ENCODE data around the gene ADAMTS15. TPM values are rescaled to one million over a fixed set of nuclear protein-coding genes. Genes with fewer than 3 reads are reported as not detected.

Gene ADAMTS15
- total RNA-seq, 1 donor from 2014 or later, result 81.6 TPM

DNA sequence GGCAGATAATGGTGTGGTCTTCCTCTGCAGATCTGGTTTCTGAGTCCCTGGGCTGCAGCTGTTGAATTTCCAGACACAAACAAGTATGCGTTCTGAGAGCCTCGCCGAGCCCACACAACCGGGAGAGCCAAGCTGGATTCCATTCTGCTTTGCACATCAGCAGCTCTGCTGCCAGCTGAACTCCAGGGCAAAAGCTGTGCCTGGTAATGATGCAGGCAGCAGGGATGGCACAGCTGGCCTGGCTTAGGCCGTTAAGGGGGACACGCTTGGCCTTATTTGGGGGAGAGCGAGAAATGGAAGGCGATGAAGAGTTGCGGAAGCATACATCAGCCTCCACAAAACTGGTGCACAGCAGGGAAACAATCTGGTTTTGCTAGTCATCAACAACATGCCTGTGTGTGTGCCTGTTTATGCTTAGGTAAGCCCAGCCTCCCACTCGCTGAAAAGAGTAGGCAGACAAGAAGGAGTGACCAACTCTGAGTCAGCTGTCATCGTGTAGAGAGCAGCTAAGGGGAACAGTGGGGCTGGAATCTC lies 45.1 kb upstream of the ADAMTS15 start:
- H3K9me3 Mint-ChIP-seq (ENCODE audit: unreplicated experiment), result no peaks in the 10 kb centered on the region
- H3K27me3 Mint-ChIP-seq (ENCODE audit: unreplicated experiment), result peaks cover 14% of the 10 kb centered on the region
- H3K27ac Mint-ChIP-seq (ENCODE audit: unreplicated experiment), result peak overlapping the region; percentile 65
- H3K4me3 Mint-ChIP-seq (ENCODE audit: unreplicated experiment), result no peak overlapping the region
- no peak for DNase-seq (ENCODE audit: extremely low spot score, unreplicated experiment)
- peaks cover 42% of the 10 kb centered on the region for H3K4me1 Mint-ChIP-seq (ENCODE audit: unreplicated experiment)
- TF ChIP-seq, protein P1, sequence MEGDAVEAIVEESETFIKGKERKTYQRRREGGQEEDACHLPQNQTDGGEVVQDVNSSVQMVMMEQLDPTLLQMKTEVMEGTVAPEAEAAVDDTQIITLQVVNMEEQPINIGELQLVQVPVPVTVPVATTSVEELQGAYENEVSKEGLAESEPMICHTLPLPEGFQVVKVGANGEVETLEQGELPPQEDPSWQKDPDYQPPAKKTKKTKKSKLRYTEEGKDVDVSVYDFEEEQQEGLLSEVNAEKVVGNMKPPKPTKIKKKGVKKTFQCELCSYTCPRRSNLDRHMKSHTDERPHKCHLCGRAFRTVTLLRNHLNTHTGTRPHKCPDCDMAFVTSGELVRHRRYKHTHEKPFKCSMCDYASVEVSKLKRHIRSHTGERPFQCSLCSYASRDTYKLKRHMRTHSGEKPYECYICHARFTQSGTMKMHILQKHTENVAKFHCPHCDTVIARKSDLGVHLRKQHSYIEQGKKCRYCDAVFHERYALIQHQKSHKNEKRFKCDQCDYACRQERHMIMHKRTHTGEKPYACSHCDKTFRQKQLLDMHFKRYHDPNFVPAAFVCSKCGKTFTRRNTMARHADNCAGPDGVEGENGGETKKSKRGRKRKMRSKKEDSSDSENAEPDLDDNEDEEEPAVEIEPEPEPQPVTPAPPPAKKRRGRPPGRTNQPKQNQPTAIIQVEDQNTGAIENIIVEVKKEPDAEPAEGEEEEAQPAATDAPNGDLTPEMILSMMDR (IDR thresholded peaks at IDR 0.05), result no peak
- H3K36me3 Mint-ChIP-seq (ENCODE audit: unreplicated experiment), result no peaks in the 10 kb centered on the region

DNA sequence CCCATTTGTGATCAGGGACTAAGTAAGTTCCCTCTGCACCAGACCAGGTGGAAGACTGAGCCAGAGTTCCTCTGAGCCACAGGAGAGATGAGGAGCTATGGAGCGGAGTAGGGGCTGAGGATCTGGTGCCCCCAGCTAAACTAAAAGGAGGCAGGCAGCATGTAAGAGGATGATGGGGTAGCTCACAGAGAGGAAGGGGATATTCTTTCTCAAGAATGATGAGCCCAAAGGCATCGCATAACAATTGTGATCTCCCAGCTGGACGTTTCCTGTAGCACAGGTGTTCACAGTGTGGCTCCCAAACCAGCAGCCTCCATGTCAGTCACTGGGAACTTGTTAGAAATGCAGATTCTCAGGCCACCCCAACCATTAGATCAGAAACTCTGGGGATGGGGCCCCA lies 44.5 kb upstream of the ADAMTS15 start:
- no peak overlapping the region for H3K4me3 Mint-ChIP-seq (ENCODE audit: unreplicated experiment)
- peaks cover 42% of the 10 kb centered on the region for H3K4me1 Mint-ChIP-seq (ENCODE audit: unreplicated experiment)
- H3K9me3 Mint-ChIP-seq (ENCODE audit: unreplicated experiment), result no peaks in the 10 kb centered on the region
- TF ChIP-seq, protein P1 (IDR thresholded peaks at IDR 0.05), result no peak
- DNase-seq (ENCODE audit: extremely low spot score, unreplicated experiment), result no peak
- H3K27me3 Mint-ChIP-seq (ENCODE audit: unreplicated experiment), result peaks cover 9% of the 10 kb centered on the region
- no peaks in the 10 kb centered on the region for H3K36me3 Mint-ChIP-seq (ENCODE audit: unreplicated experiment)
- peak overlapping the region; percentile 65 for H3K27ac Mint-ChIP-seq (ENCODE audit: unreplicated experiment)

DNA sequence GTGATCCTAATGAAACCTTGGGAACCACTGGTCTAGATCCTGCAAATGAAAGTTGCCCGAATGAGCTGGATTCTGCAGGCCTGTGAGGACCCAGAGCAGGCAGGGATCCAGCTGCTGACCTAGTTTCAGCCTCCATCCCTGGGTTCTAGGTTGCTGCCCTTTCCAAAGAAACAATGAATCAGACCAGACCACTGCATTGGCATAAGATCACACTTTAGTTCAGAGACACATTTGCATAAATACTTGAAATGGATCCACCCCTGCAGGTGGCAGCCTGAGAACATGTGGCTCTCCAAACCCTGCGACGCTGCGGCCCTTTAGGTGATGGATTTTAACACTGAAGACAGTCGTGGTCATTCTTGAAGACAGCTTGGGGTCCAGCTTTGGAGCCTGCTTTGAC lies 43.7 kb upstream of the ADAMTS15 start:
- Mint-ChIP-seq H3K27ac (ENCODE audit: unreplicated experiment) (no peak overlapping the region), H3K4me1 (ENCODE audit: unreplicated experiment) (peaks cover 42% of the 10 kb centered on the region), H3K36me3 (ENCODE audit: unreplicated experiment) (no peaks in the 10 kb centered on the region), H3K27me3 (ENCODE audit: unreplicated experiment) (peaks cover 12% of the 10 kb centered on the region), H3K9me3 (ENCODE audit: unreplicated experiment) (no peaks in the 10 kb centered on the region), H3K4me3 (ENCODE audit: unreplicated experiment) (no peak overlapping the region)
- TF ChIP-seq, protein P1 (IDR thresholded peaks at IDR 0.05), result no peak
- no peak for DNase-seq (ENCODE audit: extremely low spot score, unreplicated experiment)

DNA sequence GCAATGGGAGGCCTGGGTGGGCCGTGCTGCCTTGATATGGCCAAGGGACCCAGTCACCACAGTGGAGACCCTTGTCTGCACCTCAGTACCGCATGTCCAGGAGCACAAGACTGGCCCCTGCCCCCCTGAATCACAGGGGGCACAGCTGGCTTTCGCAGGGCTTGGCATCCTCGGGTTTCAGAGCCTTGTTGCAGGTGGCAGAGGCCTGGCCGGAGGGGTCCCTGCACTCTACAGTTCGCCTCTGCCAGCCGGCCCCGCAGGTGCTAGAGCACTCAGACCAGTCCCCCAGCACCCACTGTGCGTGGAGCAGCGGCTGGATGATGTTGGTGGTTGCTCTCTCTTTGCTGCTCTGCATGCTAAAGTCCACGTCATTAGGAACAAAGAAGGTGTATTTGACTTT lies 43.0 kb upstream of the ADAMTS15 start:
- Mint-ChIP-seq H3K4me1 (ENCODE audit: unreplicated experiment) (peaks cover 35% of the 10 kb centered on the region), H3K27ac (ENCODE audit: unreplicated experiment) (no peak overlapping the region), H3K36me3 (ENCODE audit: unreplicated experiment) (no peaks in the 10 kb centered on the region), H3K4me3 (ENCODE audit: unreplicated experiment) (no peak overlapping the region), H3K27me3 (ENCODE audit: unreplicated experiment) (peaks cover 17% of the 10 kb centered on the region), H3K9me3 (ENCODE audit: unreplicated experiment) (no peaks in the 10 kb centered on the region)
- DNase-seq (ENCODE audit: extremely low spot score, unreplicated experiment), result no peak
- TF ChIP-seq, protein P1 (IDR thresholded peaks at IDR 0.05), result no peak

DNA sequence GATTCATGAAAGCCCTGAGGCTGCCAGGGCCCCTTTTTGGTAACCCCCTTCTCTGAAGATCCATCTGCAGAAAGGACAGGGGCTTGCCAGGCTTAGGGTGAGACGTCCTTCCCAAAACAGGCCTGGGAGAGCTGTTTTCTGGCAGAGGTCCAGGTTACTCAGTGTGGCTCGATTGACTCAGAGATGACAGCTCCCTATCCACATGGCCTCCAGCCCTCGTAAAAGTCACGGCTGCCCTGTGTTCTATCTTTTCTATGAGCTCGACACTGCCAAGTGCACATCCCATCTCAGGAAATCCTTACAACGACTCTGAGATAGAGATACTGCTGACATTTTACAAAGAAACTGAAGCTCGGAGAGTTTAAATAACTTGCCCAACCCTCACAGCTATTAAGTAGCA lies 40.5 kb upstream of the ADAMTS15 start:
- TF ChIP-seq, protein P1 (IDR thresholded peaks at IDR 0.05), result no peak
- Mint-ChIP-seq H3K9me3 (ENCODE audit: unreplicated experiment) (no peaks in the 10 kb centered on the region), H3K27ac (ENCODE audit: unreplicated experiment) (no peak overlapping the region), H3K4me3 (ENCODE audit: unreplicated experiment) (no peak overlapping the region), H3K36me3 (ENCODE audit: unreplicated experiment) (no peaks in the 10 kb centered on the region), H3K4me1 (ENCODE audit: unreplicated experiment) (peaks cover 13% of the 10 kb centered on the region), H3K27me3 (ENCODE audit: unreplicated experiment) (peaks cover 24% of the 10 kb centered on the region)
- DNase-seq (ENCODE audit: extremely low spot score, unreplicated experiment), result no peak

All from osteocyte (in vitro differentiated cells).